Stimulated activated CD4-positive, alpha-beta T cell treated with anti-CD3 and anti-CD28 coated beads, Interleukin-1b, Interleukin-23, amount 100 ng/mL, for 1 hour (primary cell): ENCODE data around the gene SECTM1.

Experiments
- DNase-seq, 2 donors: peaks; one replicate each; pipeline ENCODE4 v3.0.0-alpha.2; 2020; ENCODE audit warnings: low read depth in 2 of 2

SECTM1 gene

DNA sequence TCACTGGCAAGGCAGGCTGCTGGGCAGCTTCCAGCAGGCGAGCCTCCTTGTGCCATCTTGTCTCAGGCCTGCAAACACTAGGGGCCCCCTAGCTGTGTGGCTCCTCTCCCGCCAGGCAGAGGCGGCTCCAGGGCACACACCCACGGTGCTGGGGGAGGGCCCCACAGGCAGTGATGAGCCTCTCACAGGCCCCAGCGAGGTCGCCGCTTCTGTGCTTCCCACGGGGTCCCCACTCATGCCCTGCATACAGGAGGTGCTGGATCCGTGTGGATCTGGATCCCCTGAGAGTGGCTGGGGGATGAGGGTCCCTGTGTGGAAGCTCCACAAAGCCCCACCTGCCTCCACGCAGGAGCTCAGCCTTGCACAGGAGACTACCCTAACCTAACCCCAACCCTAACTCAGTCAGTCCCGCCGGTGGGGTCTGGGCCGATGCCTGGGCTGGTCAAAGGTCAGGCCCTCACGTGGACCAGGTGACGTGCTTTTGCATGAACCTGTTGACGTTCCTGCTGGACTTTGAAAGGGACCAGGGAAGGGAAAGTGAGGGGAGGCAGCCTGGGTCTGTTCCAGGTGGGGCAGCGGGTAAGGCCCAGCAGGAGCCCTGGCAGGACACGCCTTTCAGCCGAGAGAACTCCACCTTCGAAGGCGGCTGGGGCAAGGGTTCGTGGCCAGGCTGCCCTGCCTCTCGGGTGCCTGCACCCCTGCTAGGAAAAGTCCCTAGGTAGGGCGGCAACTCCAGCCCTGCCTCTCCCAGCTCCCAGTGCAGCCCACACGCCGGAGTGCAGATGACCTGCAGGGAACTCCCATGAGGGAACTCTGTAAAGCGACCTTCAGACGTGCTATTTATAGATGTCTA is 5.2 kb downstream of the SECTM1 start:
- no peak for DNase-seq

DNA sequence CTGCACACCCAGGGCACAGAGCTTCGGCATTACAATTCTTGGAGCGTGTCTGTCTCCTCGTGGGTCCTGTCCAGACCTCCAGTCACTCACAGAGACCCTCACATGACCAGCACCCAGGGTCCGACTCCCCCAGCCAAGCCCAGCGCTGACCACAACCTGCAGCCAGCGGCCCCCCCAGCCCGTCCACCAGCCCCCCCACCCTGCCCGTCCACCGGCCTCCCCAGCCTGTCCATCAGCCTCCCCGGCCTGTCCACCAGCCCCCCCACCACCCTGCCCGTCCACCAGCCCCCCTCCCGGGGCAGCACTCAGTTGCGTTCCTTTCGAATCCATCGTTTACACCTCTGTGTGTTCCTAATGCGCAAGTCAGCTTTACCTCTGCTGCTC is 5.8 kb downstream of the SECTM1 start:
- no peak for DNase-seq

DNA sequence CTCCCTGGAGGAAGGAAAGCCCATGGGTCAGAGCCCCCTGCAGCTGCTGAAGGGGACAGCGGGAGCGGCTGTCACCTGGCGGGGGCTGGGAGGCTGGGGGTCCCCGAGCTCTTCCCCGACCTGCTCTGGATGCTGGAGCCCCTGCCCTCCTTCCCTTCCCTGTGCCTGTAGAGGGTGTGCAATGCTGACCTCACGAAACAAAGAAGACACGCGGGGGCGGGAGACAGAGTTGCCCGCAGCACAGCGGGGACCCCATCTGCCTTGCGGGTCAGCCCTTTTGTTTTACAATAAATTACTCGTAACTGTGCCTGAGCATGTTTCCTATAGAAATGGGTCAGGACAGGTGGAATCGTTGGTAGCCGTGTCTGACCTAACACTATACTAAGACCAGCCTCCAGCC is 6.3 kb downstream of the SECTM1 start:
- no peak for DNase-seq

DNA sequence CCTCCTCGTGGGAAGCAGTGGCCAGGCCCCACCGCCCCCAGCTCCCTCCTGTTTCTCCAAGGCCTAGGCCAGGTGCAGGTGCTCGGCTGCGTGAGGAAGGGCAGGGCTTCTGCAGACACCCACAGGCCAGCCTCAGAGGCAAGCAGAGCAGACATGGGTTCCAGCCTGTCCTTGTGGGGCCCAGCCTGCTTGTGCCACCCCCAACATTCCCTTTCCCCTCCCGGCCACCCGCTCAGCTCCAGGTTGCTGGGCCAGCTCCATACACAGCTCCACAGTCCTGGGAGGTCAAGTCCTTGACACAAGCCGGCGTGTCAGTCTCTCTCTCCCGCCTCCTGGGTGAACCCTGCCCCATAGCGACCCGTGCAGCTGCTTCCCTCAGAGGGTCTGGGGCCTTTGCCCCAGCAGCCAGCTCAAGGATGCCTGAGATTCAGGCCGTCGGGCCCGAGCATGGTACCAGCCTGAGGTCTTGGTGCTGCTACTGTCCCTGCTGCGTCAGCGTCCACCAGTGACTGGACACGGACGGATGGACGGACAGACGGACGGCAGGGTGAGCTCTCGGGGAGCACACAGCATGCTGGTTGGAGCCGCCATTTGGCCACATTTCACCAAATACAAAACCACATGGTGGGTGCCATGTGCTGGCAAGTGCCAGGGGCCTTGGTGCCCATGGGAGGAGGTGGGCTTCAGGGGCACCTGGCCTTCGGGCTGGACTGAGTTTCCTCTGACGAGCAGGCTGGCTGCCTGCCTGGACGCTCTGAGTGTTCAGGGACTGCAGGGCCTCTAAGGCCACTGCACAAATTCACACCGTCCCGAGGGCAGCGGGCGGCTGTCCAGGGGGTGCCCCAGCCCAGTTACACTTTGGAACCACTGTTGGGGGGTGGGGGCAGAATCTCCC is 8.0 kb downstream of the SECTM1 start:
- no peak for DNase-seq

DNA sequence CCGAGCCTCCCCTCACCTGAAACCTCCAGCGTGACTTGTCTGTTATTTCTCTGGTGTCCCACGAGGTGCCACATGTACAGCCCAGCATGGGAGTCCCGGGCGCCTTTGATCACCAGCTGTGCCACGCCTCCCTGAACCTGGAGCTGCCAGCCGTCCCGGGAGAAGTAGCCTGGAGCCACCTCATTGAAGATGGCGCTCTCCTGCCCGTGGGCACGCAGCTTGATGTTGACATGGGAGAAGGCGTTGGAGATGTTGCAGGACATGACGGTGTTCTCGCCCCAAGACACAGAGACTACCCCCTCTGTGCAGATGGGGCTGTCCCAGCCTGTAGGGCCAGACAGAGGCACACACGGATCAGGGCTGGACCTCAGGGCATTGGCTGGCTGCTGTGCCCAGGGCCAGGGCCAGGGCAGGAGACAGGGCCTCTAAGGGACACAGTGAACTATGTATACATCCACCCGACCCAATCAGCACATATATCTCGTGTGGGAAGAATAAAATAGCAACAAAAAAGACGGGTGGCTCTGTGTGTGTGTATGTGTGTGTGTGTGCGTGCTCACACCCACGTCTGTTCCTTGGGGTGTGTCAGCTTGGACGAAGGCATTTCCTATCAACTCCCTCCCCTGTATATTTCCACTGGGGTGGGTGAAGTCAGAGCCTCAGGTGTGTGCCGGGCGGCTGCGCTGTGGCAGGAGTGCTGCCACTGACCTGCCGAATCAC is 8.8 kb downstream of the SECTM1 start:
- no peak for DNase-seq

DNA sequence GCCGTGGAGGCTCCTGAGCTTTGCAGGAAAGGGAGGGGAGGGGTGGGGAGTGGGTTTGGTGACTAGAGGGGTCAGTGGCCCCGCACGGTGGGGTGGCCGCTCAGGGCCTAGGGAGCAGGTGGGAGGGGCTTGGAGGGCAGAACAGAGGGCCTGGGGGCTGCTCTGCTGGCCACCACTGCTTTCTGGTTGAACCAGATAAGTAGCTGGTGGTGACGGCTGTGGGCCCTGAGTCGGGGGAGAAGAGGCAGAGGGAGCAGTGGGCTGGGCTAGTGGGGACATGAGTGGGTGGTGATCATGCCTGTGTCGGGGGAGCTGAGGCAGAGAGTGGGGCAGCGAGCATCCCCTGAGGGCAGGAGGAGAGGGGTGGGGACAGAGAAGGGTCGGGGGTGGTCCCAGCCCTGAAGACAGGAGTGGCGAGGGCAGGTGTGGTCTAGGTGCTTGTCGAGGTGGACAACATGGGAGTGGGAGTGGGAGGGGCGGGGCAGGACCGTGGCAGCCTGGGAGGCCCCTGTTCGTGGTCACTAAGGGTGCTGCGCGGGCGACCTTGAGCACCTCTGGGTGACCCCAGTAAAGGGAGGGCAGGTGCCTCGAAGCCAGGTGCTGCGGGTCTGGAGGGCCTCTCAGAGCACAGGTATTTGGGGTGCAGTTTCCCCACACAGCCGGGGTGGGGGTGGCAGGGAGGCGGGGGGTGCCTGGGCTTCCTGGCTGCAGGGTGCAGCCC is 9.9 kb downstream of the SECTM1 start:
- no peak for DNase-seq

DNA sequence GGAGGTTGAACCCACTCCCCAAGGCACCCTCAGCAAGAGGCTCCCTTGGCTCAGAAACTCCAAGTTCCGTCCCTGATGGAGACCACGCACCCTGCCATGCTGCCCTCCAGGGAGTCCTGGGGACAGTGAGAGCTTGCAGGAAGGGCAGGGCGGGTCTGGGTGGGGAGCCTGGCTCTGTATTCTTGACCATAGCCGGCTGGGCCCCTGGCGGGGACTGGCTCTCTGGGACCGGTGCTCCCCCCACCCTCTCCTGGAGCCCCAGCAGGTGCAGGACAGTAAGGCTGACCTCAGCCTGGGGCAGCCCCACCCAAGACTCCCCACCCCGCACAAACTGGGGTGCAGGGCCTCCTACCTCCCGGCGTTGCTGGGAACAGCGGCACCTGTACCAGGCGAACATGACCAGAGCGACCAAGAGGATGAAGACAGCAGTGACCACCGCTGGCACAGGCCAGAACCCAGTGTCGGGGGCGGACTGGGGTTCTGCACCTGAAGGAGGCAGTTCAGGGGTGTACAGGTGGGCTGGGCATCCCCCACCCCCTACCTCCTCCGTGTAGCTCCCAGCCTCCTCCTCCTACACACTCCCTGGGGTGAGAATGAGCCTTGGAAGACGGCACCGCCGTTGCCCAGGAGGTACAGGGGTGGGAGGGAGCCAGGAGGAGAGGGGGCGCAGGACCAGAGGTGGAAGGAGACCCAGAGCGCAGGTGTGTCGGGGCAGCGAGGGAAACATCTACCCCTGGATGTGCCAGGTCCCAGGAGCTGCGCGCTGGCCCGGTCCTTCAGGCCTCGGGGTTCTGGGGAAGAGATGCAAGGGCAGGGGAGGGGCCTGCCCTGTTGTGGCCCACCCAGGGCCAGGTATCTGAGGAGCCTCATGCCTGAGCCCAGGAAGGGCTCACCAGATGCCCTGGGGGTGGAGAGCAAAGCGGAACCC is 10.8 kb downstream of the SECTM1 start:
- no peak for DNase-seq

DNA sequence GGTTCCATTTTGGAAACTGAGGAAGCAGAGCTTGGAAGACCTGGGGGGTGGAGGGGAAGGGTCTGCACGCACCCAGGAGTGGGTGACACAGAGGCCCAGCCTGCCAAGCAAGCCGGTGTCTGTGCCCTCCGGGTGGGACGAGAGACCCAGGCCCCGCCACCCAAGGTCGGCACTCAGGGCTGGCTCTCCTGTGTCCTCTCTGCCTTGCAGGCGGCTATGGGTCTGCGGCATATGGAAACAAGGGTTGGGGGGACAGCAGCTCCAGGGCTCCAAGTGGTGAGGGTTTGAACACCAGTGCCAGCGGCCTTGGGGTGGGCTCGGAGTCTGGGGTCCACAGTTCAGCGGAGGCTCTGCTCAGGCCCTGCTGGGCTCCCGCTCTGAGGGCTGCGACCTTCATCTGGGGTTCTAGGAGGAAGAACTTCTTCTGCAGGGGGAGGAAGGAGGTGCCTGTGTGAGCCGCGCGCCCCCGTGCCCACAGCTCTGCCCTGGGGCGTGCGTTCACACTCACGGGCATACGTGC is 11.6 kb downstream of the SECTM1 start:
- DNase-seq = no peak

DNA sequence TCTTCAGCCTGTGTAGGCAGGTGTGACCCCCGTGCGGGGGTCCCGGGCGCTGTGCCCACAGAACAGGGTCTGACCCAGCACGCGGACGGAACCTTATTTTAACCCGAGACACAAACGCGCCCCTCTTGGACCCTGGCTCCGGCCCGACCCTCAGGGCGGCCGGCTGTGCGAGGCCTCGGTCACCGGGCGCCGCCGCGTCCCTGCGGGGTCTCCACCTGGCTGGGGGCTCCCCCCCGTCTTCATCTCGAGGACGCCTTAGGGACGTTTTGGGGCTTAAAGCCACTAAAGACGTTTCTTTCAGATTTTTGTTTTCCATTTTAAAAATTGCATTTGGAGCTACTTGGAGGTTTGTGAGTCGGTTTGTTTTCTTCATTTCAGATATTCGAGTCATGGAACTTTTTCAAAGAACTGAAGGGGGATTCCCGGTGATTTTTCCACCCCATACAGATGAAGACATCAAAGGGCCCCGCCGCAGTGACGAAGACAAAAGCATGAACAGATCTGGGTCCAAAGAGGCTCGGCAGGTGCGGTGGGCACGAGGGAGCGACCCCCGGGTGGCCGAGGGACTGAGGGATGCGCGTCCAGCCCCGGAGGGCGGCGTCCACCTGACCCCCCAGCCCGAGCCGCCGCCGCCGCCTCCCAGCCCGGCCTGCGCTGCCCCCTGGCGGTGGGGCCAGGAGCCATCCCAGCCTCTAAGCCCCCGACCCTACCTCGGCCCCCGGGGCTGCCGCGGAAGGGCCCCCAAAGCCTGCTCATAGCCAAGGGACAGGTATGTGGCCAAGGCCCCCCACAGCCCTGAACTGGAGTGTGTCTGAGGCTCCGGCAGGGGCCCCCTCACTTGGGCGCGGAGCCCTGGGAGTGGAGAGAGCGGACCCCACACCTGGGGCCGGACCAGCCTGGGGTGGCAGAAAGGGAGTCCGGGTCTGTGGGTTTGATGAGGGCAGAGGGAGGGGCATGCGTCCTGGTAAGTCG is 12.3 kb downstream of the SECTM1 start:
- peak; percentile 57 to 64 for DNase-seq

DNA sequence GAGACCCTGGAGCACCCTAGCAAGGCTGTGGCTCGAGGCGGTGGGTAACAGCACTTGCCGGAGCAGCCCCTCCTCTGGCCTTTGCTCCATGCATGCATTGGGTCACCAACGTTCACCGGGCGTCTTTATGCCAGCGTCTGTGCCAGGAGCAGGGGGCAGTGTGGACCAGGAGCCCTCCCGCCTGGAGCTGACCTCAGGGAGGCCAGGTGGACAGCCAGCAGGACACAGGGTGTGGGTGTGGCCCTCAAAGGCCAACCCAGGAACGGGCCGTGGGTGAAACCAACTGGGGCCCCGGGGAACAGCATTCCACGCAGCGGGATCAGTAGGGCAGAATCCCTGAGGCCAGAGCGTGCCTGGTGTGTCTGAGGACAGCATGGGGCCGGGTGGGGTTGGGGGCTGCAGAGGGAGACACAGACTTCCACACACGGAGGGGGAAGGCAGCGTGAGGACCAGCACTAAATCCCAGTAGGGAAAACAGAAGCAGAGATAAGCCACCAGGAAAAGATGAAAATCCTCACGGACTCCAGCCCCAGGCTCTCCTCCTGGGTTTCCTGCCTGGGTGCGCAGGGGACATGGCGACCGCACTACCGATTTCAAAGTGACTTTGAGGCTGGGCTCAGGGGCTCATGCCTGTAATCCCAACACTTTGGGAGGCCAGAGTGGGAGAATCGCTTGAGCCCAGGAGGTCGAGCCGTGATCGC is 13.3 kb downstream of the SECTM1 start:
- DNase-seq = no peak

DNA sequence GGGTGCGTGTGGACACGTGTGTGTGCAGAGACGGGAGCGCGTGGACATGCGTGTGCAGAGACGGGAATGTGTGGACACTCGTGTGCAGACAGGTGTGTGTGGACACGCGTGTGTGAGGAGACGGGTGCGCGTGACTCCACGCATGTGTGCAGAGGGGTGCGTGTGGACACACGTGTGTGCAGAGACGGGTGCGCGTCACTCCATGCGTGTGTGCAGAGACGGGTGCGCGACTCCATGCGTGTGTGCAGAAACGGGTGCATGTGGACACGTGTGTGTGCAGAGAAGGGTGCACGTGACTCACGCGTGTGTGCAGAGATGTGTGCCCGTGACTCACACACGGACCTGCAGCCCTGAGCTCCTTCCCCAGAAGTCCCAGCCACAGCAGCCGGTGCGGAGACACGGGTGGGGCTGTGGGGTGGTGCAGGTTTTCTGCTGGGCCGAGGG is 13.9 kb downstream of the SECTM1 start:
- DNase-seq = no peak

DNA sequence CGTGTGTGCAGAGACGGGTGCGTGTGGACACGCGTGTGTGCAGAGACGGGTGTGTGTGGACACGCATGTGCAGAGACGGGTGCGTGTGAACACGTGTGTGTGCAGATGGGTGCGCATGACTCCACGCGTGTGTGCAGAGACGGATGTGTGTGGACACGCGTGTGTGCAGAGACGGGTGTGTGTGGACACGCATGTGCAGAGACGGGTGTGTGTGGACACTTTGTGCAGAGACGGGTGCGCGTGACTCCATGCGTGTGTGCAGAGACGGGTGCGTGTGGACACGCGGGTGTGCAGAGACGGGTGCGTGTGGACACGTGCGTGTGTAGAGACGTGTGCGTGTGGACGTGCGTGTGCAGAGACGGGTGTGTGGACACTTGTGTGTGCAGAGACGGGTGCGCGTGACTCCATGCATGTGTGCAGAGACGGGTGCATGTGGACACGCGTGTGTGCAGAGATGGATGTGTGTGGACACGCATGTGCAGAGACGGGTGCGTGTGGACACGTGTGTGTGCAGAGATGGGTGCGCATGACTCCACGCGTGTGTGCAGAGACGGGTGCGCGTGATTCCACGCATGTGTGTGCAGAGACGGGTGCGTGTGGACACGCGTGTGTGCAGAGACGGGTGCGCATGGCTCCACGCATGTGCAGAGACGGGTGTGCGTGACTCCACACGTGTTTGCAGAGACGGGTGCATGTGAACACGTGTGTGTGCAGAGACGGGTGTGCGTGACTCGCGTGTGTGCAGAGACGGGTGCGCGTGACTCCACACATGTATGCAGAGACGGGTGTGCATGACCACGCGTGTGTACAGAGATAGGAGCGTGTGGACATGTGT is 14.6 kb downstream of the SECTM1 start:
- no peak for DNase-seq

DNA sequence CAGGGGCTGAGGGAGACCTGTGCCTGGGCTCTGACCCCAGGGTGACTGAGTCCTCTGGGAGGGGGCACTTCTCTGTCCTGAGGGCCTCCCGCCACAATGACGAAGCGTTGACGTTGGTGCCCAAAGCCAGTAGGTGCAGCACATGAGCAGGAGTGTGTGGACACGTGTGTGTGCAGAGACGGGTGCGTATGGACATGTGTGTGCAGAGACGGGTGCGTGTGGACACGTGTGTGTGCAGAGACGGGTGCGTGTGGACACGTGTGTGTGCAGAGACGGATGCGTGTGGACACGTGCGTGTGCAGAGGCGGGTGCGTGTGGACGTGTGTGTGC is 15.4 kb downstream of the SECTM1 start:
- DNase-seq = no peak

DNA sequence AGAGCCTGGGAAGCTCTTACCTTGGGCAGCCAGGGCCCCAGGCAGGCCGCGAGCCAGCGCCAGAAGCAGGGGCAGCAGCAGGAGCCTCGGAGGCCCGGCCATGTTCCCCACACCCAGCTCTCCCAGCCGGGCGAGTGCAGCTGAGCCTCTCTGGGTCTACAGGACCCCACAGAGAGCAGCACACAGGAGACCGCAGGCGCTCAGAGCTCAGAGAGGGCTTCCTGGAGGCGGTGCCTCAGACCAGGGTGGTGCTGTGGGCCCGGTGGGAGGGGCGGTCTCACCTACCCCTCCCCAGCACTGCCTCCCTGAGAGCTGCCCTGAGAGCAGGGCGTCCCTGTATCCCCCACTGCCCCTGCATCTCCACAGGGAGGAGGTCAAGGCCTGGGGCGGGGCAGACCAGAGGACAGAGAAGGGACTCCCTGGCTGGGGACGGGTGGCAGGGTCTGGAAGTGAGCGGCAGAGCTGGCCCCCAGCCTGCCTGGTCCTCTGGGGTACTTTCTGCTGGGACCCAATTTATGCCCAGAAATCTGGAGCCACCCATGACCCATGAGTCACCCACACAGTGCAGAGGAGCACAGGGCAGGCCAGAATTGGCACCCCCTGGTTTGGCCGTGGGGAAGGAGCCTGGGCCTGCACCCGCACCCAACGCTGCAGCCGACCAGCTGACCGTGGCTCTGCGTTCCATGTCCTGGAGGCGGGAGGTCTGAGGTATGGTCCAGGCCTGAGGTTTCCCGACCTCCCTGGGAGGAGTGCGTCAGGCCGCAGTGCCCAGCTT is 16.0 kb downstream of the SECTM1 start, which contains the start of gene CD7:
TSS of gene CD7 (minus strand) at position 215 of the 775 bp plus-strand sequence. CDS start at position 102, 113 bp downstream.
- DNase-seq = peak in 1 of 2 donors; percentile 39

DNA sequence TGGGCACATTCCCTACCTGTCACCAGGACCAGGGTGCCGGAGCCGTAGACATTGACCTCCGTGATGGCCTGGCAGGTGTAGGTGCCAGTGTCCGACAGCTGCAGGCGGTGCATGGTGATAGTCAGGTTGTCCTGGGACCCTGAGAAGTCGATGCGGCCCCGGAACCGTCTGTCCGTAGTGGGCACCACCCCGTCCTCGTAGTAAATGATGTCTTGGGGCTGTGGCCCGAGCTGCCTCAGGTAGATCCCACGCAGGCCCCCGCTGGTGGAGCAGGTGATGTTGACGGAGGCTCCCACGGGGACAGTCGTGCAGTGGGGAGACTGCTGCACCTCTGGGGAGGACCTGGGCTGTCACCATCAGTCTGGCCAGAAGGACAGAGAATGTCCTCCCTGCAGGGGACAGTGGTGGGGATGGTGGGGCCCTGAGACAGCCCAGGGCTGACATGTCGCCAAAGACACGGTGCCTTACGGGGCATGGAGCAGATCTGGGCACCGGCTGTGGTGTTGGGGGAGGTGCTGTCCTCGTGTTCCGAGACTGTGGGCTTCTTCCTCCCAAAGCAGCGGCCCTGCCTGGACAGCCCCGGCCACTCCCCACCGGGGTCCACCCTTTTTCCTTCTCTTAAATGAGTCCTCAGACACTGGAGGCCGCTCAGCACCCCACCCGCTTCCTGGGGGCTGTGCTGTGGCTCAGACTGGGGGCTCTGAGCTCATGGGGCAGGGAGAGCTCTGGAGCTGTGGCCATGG is 16.7 kb downstream of the SECTM1 start:
- no peak for DNase-seq
